Effector memory CD8-positive, alpha-beta T cell (primary cell): ENCODE measurements around the gene CELF4.

Source experiments
- ATAC-seq: fragments of 150-1000 bp; cut with Tn5 transposase; replicated peaks from 2 replicates; pipeline ENCODE4 v1.10.0; 2021; ENCODE audit warnings: mild to moderate bottlenecking, moderate library complexity
- DNase-seq, 3 experiments: peaks; one replicate each; pipeline ENCODE4 v3.0.0; 2021
- H3K27ac Mint-ChIP-seq, 2 donors: one replicate each; pipeline ENCODE4 v1.8.0; 2022; ENCODE audit warnings: mild to moderate bottlenecking in 2 of 2, mixed read lengths in 2 of 2, moderate library complexity in 2 of 2
- H3K27me3 Mint-ChIP-seq, 2 donors: one replicate each; pipeline ENCODE4 v1.8.0; 2022; ENCODE audit warnings: mixed read lengths in 2 of 2
- H3K36me3 Mint-ChIP-seq: one replicate; pipeline ENCODE4 v1.8.0; 2022; ENCODE audit warnings: mild to moderate bottlenecking, moderate library complexity, mixed read lengths; ENCODE audit not compliant: insufficient read depth
- H3K4me1 Mint-ChIP-seq, 2 donors: one replicate each; pipeline ENCODE4 v1.8.0; 2022; ENCODE audit warnings: low read depth in 2 of 2, mixed read lengths in 2 of 2
- H3K4me3 Mint-ChIP-seq, 2 donors: one replicate each; pipeline ENCODE4 v1.8.0; 2022; ENCODE audit warnings: mild to moderate bottlenecking in 2 of 2, mixed read lengths in 2 of 2, moderate library complexity in 2 of 2
- H3K9me3 Mint-ChIP-seq, 2 donors: one replicate each; pipeline ENCODE4 v1.8.0; 2022; ENCODE audit warnings: mixed read lengths in 2 of 2

Gene CELF4

DNA sequence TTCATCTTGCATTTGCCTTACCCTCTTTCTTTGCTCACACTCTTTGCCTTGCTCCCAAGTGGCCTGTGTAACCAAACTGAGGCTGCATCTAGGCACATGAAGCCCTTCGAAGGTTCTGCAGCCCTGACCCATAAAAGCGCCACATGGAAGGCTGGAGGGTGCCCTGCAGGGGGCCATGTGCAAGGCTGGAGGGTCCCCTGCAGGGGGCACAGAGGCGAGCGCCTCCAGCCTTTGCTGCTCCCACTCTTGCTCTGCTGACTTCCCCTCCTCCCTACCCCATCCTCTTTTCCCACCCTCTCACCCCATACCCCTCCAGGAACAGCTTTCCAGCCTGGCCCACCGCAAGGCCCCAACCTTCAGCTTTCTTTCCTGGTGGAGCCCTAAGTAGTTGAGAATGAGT lies 317.3 kb downstream of the CELF4 start:
- Mint-ChIP-seq H3K27me3 (peaks cover 57 to 69% of the 10 kb centered on the region in 2 donors), H3K36me3 (no peaks in the 10 kb centered on the region)
- no peak for ATAC-seq

DNA sequence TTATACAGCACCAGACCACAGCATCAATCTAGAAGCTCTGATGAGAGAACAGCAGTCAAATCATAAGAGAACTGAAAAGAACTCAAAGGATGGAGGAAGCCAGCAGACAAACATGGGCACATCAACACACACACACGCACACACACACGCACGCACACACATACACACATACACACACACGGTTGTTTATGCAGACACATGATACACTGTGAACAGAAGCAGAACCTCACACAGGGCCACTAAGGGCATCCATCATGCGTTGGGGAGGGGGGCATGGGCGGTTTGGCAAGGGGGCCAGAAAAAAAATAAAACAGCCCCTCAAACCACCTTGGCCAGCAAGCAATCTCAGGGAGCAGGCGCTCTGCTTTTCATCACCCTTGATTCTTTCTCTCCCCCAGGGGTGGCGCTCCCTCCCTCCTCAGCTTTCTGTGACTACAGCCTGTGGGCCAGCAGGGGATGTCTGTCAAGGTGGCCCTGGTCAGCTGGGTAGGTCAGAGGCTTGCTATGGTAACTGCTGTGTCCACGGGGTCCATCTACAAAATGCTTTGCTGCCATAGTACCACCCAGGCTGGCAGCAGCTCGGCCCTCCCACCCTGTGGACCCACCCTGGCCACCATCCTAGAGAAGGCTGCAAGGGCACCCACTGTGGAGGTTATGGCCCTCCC lies 318.0 kb downstream of the CELF4 start:
- no peak overlapping the region for H3K27ac Mint-ChIP-seq
- H3K27me3 Mint-ChIP-seq, result peaks cover 55 to 69% of the 10 kb centered on the region in 2 donors
- H3K36me3 Mint-ChIP-seq, result peaks cover 2% of the 10 kb centered on the region
- DNase-seq (no peak), ATAC-seq (no peak)
- H3K4me1 Mint-ChIP-seq, result peaks cover 1 to 3% of the 10 kb centered on the region in 2 donors
- H3K9me3 Mint-ChIP-seq, result no peaks in the 10 kb centered on the region
- H3K4me3 Mint-ChIP-seq, result no peak overlapping the region

More for the DNA sequence above, 317.3 kb downstream of the CELF4 start:
- no peak for DNase-seq
- H3K4me3 Mint-ChIP-seq, result no peak overlapping the region
- H3K4me1 Mint-ChIP-seq, result peaks cover 1 to 3% of the 10 kb centered on the region in 2 donors
- H3K9me3 Mint-ChIP-seq, result no peaks in the 10 kb centered on the region
- no peak overlapping the region for H3K27ac Mint-ChIP-seq

DNA sequence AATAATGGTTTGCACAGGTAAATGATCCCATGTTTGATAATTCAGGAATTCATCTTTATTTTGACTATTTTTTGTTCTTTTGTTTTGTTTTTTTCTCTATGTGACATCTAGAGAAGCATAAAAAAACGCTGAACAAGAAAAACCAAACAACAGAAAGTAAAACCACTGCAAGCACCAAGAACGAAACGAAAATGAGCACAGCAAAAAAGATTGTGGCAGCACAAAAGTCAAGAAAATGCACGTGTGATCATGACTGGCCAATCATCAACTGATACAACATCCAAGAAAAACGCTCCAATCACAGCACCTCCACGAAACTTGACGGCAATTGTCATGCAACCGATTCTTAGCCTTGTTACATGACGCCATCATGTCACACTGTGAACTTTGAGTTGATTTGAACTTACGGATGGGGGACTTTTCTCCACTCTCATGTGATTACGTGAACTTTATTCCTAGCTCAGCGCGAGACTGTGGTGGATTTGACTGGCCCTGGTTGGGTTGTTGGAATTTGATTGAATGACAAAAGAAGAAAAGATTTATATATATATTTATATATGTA lies 318.7 kb downstream of the CELF4 start:
- no peak for DNase-seq
- no peaks in the 10 kb centered on the region for H3K9me3 Mint-ChIP-seq
- H3K27me3 Mint-ChIP-seq, result peaks cover 52 to 69% of the 10 kb centered on the region in 2 donors
- ATAC-seq, result no peak
- H3K27ac Mint-ChIP-seq, result no peak overlapping the region
- H3K36me3 Mint-ChIP-seq, result peaks cover 2% of the 10 kb centered on the region
- no peak overlapping the region for H3K4me3 Mint-ChIP-seq
- peaks cover 1 to 3% of the 10 kb centered on the region in 2 donors for H3K4me1 Mint-ChIP-seq

DNA sequence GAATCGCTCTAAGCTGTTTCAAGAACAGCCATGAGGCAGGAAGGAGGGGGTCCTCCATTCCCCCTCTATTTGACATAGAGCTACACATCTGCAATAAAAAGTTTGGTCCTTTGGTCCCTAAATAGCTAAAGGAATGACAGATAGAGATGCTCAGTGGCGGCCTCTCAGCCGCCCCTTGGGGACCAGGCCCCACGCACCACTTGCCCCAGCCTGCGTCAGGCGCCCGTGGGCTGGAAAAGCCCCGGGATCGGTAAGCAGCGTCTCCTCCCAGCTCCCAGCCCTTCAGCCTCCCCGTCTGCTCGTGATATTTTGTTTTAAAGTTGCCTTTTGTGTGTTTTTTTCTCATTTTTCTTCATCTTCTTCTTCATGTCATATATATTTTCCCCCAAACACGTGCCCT lies 321.0 kb downstream of the CELF4 start:
- ATAC-seq, result no peak
- no peak overlapping the region for H3K27ac Mint-ChIP-seq
- no peak overlapping the region for H3K4me3 Mint-ChIP-seq
- H3K9me3 Mint-ChIP-seq, result no peaks in the 10 kb centered on the region
- H3K27me3 Mint-ChIP-seq, result peaks cover 36 to 61% of the 10 kb centered on the region in 2 donors
- H3K36me3 Mint-ChIP-seq, result peaks cover 2% of the 10 kb centered on the region
- H3K4me1 Mint-ChIP-seq, result peaks cover 1 to 3% of the 10 kb centered on the region in 2 donors
- DNase-seq, result no peak

DNA sequence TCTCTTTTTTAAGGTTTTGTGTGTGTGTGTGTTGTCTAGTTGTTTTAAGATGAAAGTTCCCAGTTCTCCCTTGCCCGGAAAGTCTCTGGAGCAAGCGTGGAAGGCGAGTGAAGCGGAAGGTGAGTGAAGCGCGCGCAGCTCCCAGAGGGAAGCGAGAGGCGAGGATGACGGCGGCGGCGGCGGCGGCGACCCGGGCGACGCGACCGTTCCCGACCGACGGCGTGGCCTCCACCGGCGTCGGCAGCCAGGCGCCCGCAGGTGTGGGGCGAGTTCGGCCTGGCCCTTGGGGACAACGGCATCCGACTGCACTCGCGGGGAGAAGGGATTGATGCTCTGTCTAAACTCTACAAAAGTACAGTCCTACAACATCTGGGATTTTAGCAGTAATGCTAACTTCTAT lies 321.9 kb downstream of the CELF4 start:
- H3K4me3 Mint-ChIP-seq, result no peak overlapping the region
- H3K9me3 Mint-ChIP-seq, result no peaks in the 10 kb centered on the region
- ATAC-seq, result no peak
- H3K4me1 Mint-ChIP-seq, result peaks cover 1 to 3% of the 10 kb centered on the region in 2 donors
- no peak for DNase-seq
- peaks cover 28 to 60% of the 10 kb centered on the region in 2 donors for H3K27me3 Mint-ChIP-seq
- no peak overlapping the region for H3K27ac Mint-ChIP-seq
- peaks cover 2% of the 10 kb centered on the region for H3K36me3 Mint-ChIP-seq

DNA sequence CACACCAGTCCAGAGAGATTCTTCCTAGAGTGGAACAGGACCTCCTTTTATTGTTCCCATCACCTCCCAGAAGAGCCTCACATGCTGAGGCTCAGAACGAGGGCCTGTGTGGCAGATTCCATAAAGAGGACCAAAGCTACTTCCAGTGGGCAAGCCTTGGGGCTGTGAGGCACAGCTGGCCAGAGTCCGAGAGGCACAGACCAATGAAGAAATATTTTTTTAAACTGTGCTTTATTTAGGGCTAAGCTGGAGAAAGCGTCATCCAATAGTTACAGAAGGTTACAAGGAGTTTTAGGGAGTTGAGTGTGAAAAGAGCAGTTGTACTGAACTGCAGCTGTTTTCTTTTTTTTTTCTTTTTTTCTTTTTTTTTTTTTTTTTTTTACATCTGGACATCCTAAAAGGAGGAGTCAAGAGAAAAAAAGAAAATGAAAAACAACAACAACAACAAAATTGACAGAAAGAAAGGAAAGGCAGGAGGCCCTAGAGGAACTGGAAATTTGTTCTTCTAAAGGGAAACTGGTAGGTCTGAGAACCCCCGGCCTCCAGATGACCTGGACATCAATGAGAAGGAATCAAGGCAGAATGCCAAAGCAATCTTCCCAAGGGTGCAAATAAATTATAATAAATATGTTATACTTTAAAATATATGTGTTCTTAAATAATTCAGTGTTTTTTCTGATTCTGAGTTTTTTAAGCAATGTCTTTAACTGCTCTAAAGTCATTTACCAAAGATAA lies 322.6 kb downstream of the CELF4 start:
- ATAC-seq (no peak), DNase-seq (no peak)
- no peak overlapping the region for H3K4me3 Mint-ChIP-seq
- H3K9me3 Mint-ChIP-seq, result no peaks in the 10 kb centered on the region
- peaks cover 26 to 60% of the 10 kb centered on the region in 2 donors for H3K27me3 Mint-ChIP-seq
- peaks cover 1 to 3% of the 10 kb centered on the region in 2 donors for H3K4me1 Mint-ChIP-seq
- peaks cover 2% of the 10 kb centered on the region for H3K36me3 Mint-ChIP-seq
- H3K27ac Mint-ChIP-seq, result no peak overlapping the region

DNA sequence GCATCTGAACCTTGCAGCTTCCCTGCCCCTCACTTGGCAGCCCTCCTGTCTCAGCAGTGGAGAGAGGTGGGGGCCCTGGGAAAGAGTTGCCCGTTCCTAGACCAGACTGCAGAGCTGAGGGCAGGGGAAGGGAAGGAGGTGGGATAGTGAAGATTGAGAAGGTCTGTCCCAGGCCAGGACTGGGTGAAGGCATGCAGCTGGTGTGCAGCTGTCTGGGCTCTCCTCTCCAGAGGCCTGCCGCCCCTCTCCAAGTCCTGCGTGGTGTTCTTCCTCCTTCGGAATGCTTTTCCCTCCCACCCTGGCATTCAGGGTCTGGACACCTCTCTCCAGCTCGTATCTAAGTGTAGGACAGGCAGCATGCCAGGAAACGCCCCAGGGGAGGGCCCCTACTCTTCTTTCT lies 323.5 kb downstream of the CELF4 start:
- Mint-ChIP-seq H3K27me3 (peaks cover 26 to 60% of the 10 kb centered on the region in 2 donors), H3K4me1 (peaks cover 1 to 3% of the 10 kb centered on the region in 2 donors), H3K27ac (no peak overlapping the region), H3K4me3 (no peak overlapping the region), H3K36me3 (peaks cover 2% of the 10 kb centered on the region), H3K9me3 (no peaks in the 10 kb centered on the region)
- no peak for ATAC-seq
- no peak for DNase-seq

DNA sequence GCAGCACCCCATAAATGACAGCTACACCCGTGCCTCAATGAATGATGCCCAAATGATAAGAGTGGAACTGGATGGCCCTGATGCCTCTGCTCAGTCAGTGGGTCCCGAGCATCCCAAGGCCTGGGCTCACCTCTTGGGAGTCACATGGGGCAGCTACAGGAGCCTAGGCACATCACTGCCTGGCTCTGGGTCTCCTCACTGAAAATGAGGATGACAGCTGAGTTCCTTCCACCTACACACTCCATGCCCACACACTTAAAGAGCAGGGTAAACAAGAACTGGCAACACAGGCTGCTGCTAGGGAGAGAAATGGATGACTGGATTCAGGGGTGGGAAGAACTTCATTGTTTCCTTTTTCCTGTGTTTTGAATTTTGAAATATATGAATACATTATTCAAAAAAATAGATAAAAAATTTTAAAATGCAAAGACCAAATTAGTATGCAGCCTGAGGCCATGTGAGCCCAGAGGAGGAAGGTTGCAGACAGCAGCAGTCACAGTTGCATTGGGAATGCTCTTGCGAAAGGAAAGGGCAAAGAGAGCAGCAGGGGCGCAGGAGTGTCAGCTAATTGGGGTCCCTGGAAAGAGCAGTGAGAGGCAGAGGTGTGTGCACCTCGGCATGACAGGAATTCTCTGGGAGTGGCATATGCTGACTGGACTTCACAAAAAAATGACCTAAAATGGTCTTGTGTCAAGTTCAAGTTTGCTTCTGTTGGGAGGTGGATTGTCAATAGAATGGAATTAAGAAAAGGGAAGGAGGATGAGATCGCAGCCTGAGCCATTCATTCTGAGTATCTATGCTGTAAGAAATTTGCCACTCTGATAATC lies 327.1 kb downstream of the CELF4 start:
- peaks cover 0 to under 1% of the 10 kb centered on the region in 2 donors for H3K4me1 Mint-ChIP-seq

DNA sequence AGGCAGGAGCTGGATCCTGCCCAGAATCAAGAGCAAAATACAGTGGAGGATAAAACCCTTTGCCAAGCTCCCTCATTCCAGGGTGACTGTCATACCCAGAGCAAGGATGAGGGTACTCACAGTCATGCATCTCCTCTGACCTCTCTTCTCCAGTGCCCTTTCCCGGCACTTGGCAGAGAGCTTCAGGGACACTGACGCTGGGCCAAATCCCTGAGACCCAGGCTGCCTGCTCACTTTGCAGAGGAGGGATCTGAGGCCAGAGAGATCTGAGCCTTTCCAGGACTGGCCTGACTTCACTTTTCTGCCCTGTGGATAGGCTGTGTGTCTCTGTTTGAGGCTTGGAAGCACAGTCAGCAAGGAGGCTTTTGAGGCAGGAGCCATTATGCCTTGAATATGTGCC lies 330.0 kb downstream of the CELF4 start:
- ATAC-seq (no peak), DNase-seq (no peak)
- no peak overlapping the region for H3K4me3 Mint-ChIP-seq
- H3K36me3 Mint-ChIP-seq, result no peaks in the 10 kb centered on the region
- no peaks in the 10 kb centered on the region for H3K9me3 Mint-ChIP-seq
- no peak overlapping the region for H3K27ac Mint-ChIP-seq
- no peaks in the 10 kb centered on the region for H3K4me1 Mint-ChIP-seq
- peaks cover 0 to 16% of the 10 kb centered on the region in 2 donors for H3K27me3 Mint-ChIP-seq

More for the DNA sequence above, 327.1 kb downstream of the CELF4 start:
- Mint-ChIP-seq H3K36me3 (peaks cover 2% of the 10 kb centered on the region), H3K9me3 (no peaks in the 10 kb centered on the region), H3K27me3 (peaks cover 10 to 38% of the 10 kb centered on the region in 2 donors), H3K27ac (no peak overlapping the region), H3K4me3 (no peak overlapping the region)
- ATAC-seq (no peak), DNase-seq (no peak)

DNA sequence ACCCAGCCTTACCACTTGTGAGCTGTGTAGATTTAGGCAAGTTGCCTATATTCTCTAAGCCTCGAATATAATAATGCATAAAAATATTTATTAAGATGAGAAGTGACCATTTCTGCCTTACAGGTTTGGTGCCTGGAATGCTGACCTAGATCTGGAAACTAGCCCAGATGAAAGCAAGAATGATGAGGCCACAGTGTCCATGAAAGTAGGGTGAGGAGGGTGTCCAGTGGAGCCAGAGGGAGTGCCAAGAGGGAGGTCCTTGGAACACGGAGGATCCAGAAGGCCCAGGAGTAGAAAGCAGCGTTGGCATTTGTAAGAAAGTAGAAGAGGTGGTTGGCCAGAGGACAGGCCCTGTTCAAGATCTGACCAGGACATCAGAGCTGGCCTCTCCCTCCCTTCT lies 334.3 kb downstream of the CELF4 start:
- Mint-ChIP-seq H3K4me1 (no peaks in the 10 kb centered on the region), H3K4me3 (no peak overlapping the region), H3K27me3 (no peaks in the 10 kb centered on the region), H3K9me3 (no peaks in the 10 kb centered on the region), H3K27ac (no peak overlapping the region), H3K36me3 (no peaks in the 10 kb centered on the region)
- ATAC-seq, result no peak
- DNase-seq, result no peak

DNA sequence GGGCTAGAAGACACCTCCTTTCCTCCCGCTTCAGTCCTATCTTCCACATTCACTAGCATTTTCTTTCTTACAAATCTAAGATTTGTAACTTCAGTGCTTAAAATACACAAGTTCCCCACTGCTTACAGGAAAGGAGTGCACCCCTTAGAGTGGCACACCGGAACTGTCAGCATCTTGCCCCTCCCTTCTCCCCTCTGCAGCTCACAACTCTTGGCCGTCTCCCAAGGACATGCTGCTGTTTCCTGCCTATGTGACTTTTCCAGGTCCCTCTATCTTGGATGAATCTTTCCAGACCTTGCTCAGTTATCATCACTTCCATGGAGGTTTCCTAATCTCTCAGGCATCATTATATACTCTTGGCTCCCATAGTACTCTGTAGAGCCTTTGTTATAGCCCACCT lies 334.8 kb downstream of the CELF4 start:
- Mint-ChIP-seq H3K4me1 (no peaks in the 10 kb centered on the region), H3K9me3 (no peaks in the 10 kb centered on the region), H3K36me3 (no peaks in the 10 kb centered on the region), H3K27ac (no peak overlapping the region), H3K27me3 (no peaks in the 10 kb centered on the region), H3K4me3 (no peak overlapping the region)
- no peak for DNase-seq
- no peak for ATAC-seq

DNA sequence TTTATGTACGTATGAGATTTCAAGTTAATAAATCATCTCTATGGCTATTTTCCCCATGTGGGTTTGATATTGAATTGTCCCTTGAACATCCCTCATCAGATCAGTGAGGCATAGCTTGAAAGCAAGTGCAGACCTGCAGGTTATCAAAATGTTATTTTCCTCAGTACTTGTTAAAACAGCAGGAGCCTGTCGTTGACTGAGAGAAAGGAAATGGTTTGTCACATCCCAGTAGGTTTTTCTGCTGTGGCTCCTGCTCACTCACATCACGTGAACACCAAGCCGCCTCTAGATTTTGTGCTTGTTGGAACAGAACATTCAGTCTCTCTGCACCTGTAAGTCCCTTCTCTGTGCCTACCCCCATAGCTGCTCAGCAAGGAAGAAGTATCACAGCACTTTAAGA lies 340.3 kb downstream of the CELF4 start:
- no peak overlapping the region for H3K4me3 Mint-ChIP-seq

DNA sequence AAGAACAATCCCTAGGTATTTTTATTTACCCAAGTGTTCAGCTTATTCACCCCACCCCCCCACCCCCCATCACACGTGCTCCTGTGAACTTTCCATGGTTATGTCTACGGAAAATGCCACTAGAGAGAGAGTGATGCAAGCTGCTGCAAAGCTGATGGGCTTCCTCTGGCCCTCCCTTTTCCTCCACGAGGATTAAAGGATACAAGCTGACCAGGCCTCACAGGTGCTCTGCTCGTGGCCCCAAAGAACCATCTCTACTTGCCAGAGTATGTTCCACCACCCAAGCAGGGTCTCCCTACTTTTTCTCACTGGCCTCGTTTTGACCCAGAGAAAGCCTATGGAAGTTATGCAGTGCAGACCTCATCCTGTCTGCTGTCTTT lies 342.6 kb downstream of the CELF4 start:
- ATAC-seq (no peak), DNase-seq (no peak)
- Mint-ChIP-seq H3K4me3 (no peak overlapping the region), H3K27ac (no peak overlapping the region), H3K36me3 (no peaks in the 10 kb centered on the region), H3K9me3 (no peaks in the 10 kb centered on the region), H3K27me3 (no peaks in the 10 kb centered on the region), H3K4me1 (peaks cover 0 to 5% of the 10 kb centered on the region in 2 donors)

More for the DNA sequence above, 340.3 kb downstream of the CELF4 start:
- Mint-ChIP-seq H3K4me1 (no peaks in the 10 kb centered on the region), H3K36me3 (no peaks in the 10 kb centered on the region), H3K27ac (no peak overlapping the region), H3K9me3 (no peaks in the 10 kb centered on the region), H3K27me3 (no peaks in the 10 kb centered on the region)
- ATAC-seq (no peak), DNase-seq (no peak)
